GM18519 (cell line): Measurements from ENCODE around the gene MYO16.

Experiments used
- ATAC-seq: cut with Tn5 transposase; IDR thresholded peaks from one replicate; pipeline ENCODE4 v1.9.1; 2021; ENCODE audit warnings: mild to moderate bottlenecking, moderate library complexity; ENCODE audit not compliant: unreplicated experiment, low FRiP score

The MYO16 gene

DNA sequence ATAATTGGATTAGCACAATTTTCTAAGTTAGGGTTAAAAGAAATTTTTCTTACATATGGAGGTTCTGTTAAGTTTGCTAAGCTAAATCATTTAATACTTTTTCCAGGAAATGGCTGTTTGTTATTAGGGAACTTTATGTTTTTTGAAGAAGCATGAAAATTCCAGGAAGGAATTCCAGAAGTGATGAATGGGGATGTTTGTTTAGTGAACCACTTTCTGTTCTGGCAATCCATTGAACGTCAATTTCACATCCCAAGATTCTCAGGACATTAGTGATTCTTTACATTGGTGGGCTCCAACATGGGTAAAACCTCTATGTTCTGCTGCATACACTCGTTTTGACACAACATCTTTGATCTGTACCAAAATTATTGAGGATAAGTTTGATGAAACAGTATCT is 622.5 kb downstream of the MYO16 start:
- no peak for ATAC-seq

- no peak for ATAC-seq
These were observed 623.9 kb downstream of the MYO16 start for GRCh38 chr13:109253316-109253715.

DNA sequence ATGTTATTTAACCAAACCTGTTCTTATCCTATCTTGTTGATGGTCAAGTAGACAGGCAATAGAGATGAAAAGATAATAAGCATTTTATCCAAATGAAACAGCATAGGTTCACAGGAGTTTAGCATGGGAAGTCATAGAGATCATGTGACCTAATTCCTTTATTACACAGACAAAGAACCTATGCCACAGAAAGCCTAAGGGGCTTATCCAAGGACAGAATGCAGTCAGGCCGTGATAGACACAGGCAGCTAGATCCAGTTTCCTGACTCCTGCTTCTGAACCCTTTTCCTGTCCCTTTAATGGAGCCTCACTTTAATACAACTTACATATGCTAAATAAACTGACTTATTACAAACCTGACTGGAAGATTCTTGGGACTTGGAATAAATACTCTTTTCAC is 624.9 kb downstream of the MYO16 start:
- ATAC-seq, result no peak

DNA sequence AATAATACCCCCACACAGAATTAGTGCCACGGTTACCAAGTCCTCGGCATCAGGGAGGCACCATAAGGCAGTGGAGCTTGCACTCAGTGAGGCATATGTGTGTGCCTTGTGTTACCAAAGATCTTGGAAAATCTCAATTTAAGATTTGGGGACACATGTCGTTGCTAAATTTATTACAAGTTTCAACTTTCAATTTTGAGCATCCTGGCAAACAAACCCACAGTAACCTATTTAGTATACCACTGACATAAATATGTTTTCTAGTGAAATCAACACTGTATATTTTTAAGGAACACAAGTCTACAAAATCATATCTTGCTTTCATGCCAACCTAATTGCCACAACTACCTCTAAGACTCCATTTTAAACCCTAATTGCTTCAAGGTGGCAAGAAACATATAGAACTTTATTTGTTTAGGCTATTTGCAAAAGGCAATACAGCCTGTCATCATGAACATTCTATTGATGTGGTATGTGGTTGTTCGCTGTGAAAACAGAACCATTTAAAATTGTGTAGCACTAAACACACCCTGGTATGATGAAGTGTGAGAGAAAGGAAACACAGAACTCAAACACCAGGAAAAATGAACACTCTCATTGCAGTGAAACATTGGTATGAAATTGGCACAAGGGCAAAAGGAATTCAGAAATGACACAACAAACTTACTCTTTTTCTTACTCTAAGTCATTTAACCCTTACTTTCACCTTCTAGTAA is 625.9 kb downstream of the MYO16 start:
- ATAC-seq, result no peak

DNA sequence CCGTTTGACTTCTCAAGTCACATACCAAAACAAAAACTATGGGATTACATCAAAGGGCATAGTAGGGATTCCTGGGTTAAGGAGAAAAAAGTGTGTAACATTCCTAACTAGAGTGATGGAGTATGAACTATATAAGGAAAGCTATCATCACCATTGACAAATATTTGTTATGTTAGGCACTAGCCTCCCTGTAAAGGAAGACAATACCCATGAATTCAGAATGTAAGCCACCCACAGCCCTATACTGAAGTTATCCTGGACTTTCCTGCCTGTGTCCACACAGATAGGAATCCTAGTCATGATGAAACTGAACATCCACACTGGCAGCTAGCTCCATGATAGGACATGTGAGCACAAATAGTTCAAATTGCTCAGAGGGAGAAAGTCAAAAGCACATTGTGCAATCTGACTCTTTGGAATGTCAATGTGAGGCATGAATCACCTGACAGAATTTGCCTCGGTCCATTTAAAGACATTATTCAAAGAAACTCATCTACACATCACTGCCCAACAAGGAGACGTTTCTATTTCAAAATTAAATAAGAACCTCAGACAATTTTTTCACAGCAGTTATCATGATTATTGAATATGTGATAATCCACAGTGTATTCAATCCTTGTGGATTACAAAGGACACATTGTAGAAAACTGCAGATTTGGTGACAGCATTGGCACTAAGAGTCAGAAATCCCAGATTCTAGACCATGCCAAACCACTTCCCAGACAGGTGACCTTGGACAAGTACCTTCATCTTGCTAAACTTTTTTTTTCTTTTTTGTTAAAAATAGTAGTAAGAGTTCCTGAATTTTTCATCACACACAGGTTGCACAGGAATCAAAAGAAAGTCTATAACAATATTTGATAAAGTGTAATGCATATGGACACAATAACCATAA is 627.7 kb downstream of the MYO16 start:
- no peak for ATAC-seq
